HepG2 (cell line): ENCODE results near the gene TUBA8. TPM values are rescaled to one million over a fixed set of nuclear protein-coding genes. Genes with fewer than 3 reads are reported as not detected.

Experiments
- ATAC-seq: fragments of 200-7000 bp; cut with Tn5 transposase; 3 replicates; pipeline ENCODE4 v1.9.1; 2020; ENCODE audit warnings: mild to moderate bottlenecking, moderate library complexity
- BruUV-seq: library from RNA; stranded (reverse); fragments of 400-500 nt; replicated peaks from 2 replicates; lab custom pipeline; 2021; lab: Mats Ljungman, UMichigan
- CTCF ChIA-PET: fragments of 300-600 bp; formaldehyde crosslinking; extraction: SDS; loops from one replicate; lab custom pipeline; 2021; ENCODE audit warnings: low total read pairs, inconsistent platforms, low intra/inter-chr PET ratio; lab: Yijun Ruan, JAX
- POLR2A ChIA-PET: fragments of 350-600 bp; sonication (Branson Sonifier 250); formaldehyde crosslinking; loops from one replicate; lab custom pipeline; 2020; ENCODE audit warnings: antibody characterized with exemption, inconsistent platforms; lab: Yijun Ruan, JAX
- DNase-seq: peaks from one replicate; pipeline ENCODE4 v3.0.0-alpha.2; 2015; ENCODE audit warnings: low spot score
- FAIRE-seq: peaks from 3 replicates; lab custom pipeline; 2011; peaks lifted over from hg19 to GRCh38; lab: Jason Lieb, UNC
- H2AFZ ChIP-seq: one replicate; pipeline ENCODE4 v1.6.1; 2011; ENCODE audit warnings: low read length, inconsistent platforms
- H3K27ac ChIP-seq: fragments of 300-600 bp; 3 replicates; pipeline ENCODE4 v1.8.0; 2011; ENCODE audit warnings: mixed run types, mild to moderate bottlenecking, mixed read lengths, low read length, inconsistent platforms; ENCODE audit not compliant: insufficient read depth; ENCODE audit errors: extremely low read length
- H3K27me3 ChIP-seq, 2 experiments: fragments of 200-600 bp in 1 of 2; 2 replicates in 1 of 2; 3 replicates in 1 of 2; pipeline versions ENCODE4 v1.6.0 to v1.8.0; 2011; ENCODE audit warnings: low read length in 2 of 2, mild to moderate bottlenecking in 2 of 2, moderate library complexity in 2 of 2, inconsistent platforms in 1 of 2; ENCODE audit not compliant: insufficient read depth in 2 of 2, control insufficient read depth in 1 of 2
- H3K36me3 ChIP-seq, 2 experiments: fragments of 200-600 bp in 1 of 2; replicated peaks in 1 of 2; 2 replicates in 1 of 2; 3 replicates in 1 of 2; pipeline versions ENCODE4 v1.5.1 to v1.8.0; 2011; ENCODE audit warnings: low read length in 2 of 2, inconsistent platforms in 1 of 2; ENCODE audit not compliant: insufficient read depth in 2 of 2, control insufficient read depth in 1 of 2
- H3K4me1 ChIP-seq: 2 replicates; pipeline ENCODE4 v1.5.1; 2012; ENCODE audit warnings: low read length, inconsistent platforms; ENCODE audit not compliant: insufficient read depth
- H3K4me2 ChIP-seq: 2 replicates; pipeline ENCODE4 v1.6.0; 2011; ENCODE audit warnings: low read depth, low read length, inconsistent platforms
- H3K4me3 ChIP-seq, 3 experiments: fragments of 200-600 bp in 1 of 3; sonication (generic), shearing (Covaris generic) in 1 of 3; replicated peaks in 1 of 3; 2 replicates each; pipeline ENCODE4 v1.5.1; 2011 to 2016; ENCODE audit warnings: low read length in 3 of 3, inconsistent platforms in 2 of 3, low read depth in 2 of 3, mild to moderate bottlenecking in 2 of 3, control low read depth in 1 of 3, mixed read lengths in 1 of 3; ENCODE audit not compliant: insufficient read depth in 1 of 3
- H3K79me2 ChIP-seq: one replicate; pipeline ENCODE4 v1.6.1; 2011; ENCODE audit warnings: low read length, inconsistent platforms; ENCODE audit not compliant: insufficient read depth
- H3K9ac ChIP-seq: 2 replicates; pipeline ENCODE4 v1.6.0; 2011; ENCODE audit warnings: mild to moderate bottlenecking, low read depth, low read length, inconsistent platforms; ENCODE audit not compliant: insufficient read depth
- H3K9me3 ChIP-seq: 2 replicates; pipeline ENCODE4 v1.5.1; 2012; ENCODE audit warnings: mild to moderate bottlenecking, low read length
- H4K20me1 ChIP-seq: 2 replicates; pipeline ENCODE4 v1.6.0; 2011; ENCODE audit warnings: inconsistent platforms, mild to moderate bottlenecking, low read length, moderate library complexity; ENCODE audit not compliant: insufficient read depth
- ELF3 ChIP-seq: IDR thresholded peaks from 2 replicates; pipeline ENCODE4 v1.6.1; 2016; ENCODE audit warnings: missing genetic modification reagents, missing compliant biosample characterization
- FIP1L1 ChIP-seq: fragments of 200-400 bp; formaldehyde crosslinking; IDR thresholded peaks from 2 replicates; pipeline ENCODE4 v1.6.1; 2018; ENCODE audit warnings: low read depth, mild to moderate bottlenecking, low read length, moderate library complexity, borderline replicate concordance; ENCODE audit not compliant: insufficient read depth
- FOSL2 ChIP-seq: sonication (generic); formaldehyde crosslinking; IDR thresholded peaks from 2 replicates; pipeline ENCODE4 v1.4.0; 2020; ENCODE audit warnings: missing genetic modification reagents
- KDM6A ChIP-seq: IDR thresholded peaks from 2 replicates; pipeline ENCODE4 v1.6.1; 2016; ENCODE audit warnings: low read depth
- NFE2L1 ChIP-seq: sonication (generic); formaldehyde crosslinking; IDR thresholded peaks from 2 replicates; pipeline ENCODE4 v1.4.0; 2020; ENCODE audit warnings: missing genetic modification reagents, mild to moderate bottlenecking, borderline replicate concordance
- POLR2AphosphoS2 ChIP-seq: IDR thresholded peaks from 2 replicates; pipeline ENCODE4 v1.6.1; 2011; ENCODE audit warnings: low read depth, low read length, improper control_type of control experiment
- ZNF143 ChIP-seq: sonication (generic); formaldehyde crosslinking; IDR thresholded peaks from 2 replicates; pipeline ENCODE4 v1.4.0; 2020; ENCODE audit warnings: missing genetic modification reagents
- ZNF3 ChIP-seq: IDR thresholded peaks from 2 replicates; pipeline ENCODE4 v1.7.0; 2017; ENCODE audit warnings: inconsistent platforms
- ZNF567 ChIP-seq: sonication (generic); formaldehyde crosslinking; IDR thresholded peaks from 2 replicates; pipeline ENCODE4 v1.8.1; 2023; ENCODE audit warnings: mild to moderate bottlenecking, missing genetic modification reagents, borderline replicate concordance
- WGBS: methylation state at CpG from one replicate; pipeline ENCODE4 v1.1.6; 2017; ENCODE audit warnings: low lambda C conversion rate; 5-methylcytosine and 5-hydroxymethylcytosine counted together
- in situ Hi-C: cut with HindIII; loops from 2 replicates; pipeline ENCODE4 v1.10.0; 2017; ENCODE audit warnings: low pct_unique_long_range_greater_than_20kb; ENCODE audit not compliant: extremely low pct_ligation_motif_present
- intact Hi-C: fragments of 100-400 bp; cut with micrococcal nuclease; formaldehyde crosslinking; loops from one replicate; pipeline ENCODE4 v1.10.0; 2022; ENCODE audit not compliant: unreplicated experiment
- polyA plus RNA-seq, 8 experiments: library from polyadenylated mRNA; depleted of rRNA in 3 of 8; stranded (reverse) in 7 of 8; unstranded in 1 of 8; fragments of >200 nt; fragmentation: Illumina TruSeq in 4 of 8; extraction: Trizol in 4 of 8; gene quantifications; 2 replicates each; pipeline versions ENCODE4 v1.2.1 to v1.2.3, GENCODE V29; 2011 to 2016; ENCODE audit warnings: low read depth in 4 of 8, missing spikeins in 1 of 8, mixed read lengths in 1 of 8; ENCODE audit not compliant: insufficient read depth in 1 of 8
- total RNA-seq, 5 experiments: library from RNA; depleted of rRNA; stranded (reverse); fragments of >200 nt; fragmentation: Illumina TruSeq; extraction: Trizol; gene quantifications; 2 replicates each; pipeline ENCODE4 v1.2.3, GENCODE V29; 2016; ENCODE audit warnings: low read depth in 1 of 5
- TF ChIP-seq, protein P1 (sequence below): sonication (generic); formaldehyde crosslinking; IDR thresholded peaks from 2 replicates; pipeline ENCODE4 v1.5.1; 2020; ENCODE audit warnings: missing genetic modification reagents, mild to moderate bottlenecking, borderline replicate concordance
- TF ChIP-seq, protein P2 (sequence below): sonication (generic); formaldehyde crosslinking; IDR thresholded peaks from 2 replicates; pipeline ENCODE4 v1.4.0; 2020; ENCODE audit warnings: missing genetic modification reagents

Gene TUBA8
- total and polyA plus RNA-seq, 2 of the 13 experiments (the other 11 are each of a cell fraction or from before 2014, with no cell fraction given) = 0.35 to 0.69 TPM

DNA sequence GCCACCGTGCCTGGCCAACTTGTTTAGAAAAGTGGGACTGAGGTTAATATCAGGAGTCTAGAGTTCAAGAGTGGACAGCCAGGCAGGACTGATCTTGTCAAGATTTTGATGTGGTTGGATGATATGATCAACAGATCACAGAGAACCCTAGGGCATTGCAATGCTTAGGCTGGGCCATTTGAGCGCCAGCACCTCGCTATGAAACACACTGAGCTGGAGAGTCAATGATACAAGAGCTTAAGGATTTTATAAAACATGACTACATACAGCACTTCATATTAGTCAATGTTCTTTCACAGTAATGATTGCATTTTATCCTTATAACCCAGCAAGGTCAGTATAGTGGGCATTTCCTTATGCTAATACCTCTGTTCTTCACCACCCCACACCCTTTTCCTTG, 48.2 kb upstream of the TUBA8 start:
- intact Hi-C loops = no loop called here
- Histone ChIP-seq H3K79me2 (no peaks in the 10 kb centered on the region), H3K27ac (no peak overlapping the region), H2AFZ (no peak overlapping the region), H3K9ac (no peak overlapping the region), H4K20me1 (no peaks in the 10 kb centered on the region), H3K4me3 (no peak overlapping the region), H3K9me3 (no peaks in the 10 kb centered on the region), H3K36me3 (no peaks in the 10 kb centered on the region), H3K4me1 (peaks cover 74% of the 10 kb centered on the region), H3K4me2 (no peak overlapping the region), H3K27me3 (no peaks in the 10 kb centered on the region)
- ATAC-seq (no peak), DNase-seq (no peak), FAIRE-seq (no peak)
- BruUV-seq = no TSS peak
- WGBS = 86% methylated on average over 3 of the region's 3 CpGs
- ChIA-PET CTCF (no interaction called here), POLR2A (interaction anchor here (1.4 to 4.0 kb wide), 2 partner anchors 15 to 18 kb away, joined by 5 to 57 read pairs; partner anchors contain the start of gene PEX26)
- in situ Hi-C loops = no loop called here
- TF ChIP-seq ELF3 (CRISPR knock-in tag) (no peak), NFE2L1 (CRISPR knock-in tag) (no peak), ZNF3 (CRISPR knock-in tag) (no peak), ZNF143 (no peak), ZNF567 (CRISPR knock-in tag) (no peak)
- TF ChIP-seq, protein P1, sequence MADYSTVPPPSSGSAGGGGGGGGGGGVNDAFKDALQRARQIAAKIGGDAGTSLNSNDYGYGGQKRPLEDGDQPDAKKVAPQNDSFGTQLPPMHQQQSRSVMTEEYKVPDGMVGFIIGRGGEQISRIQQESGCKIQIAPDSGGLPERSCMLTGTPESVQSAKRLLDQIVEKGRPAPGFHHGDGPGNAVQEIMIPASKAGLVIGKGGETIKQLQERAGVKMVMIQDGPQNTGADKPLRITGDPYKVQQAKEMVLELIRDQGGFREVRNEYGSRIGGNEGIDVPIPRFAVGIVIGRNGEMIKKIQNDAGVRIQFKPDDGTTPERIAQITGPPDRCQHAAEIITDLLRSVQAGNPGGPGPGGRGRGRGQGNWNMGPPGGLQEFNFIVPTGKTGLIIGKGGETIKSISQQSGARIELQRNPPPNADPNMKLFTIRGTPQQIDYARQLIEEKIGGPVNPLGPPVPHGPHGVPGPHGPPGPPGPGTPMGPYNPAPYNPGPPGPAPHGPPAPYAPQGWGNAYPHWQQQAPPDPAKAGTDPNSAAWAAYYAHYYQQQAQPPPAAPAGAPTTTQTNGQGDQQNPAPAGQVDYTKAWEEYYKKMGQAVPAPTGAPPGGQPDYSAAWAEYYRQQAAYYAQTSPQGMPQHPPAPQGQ (CRISPR knock-in tag) = no peak

DNA sequence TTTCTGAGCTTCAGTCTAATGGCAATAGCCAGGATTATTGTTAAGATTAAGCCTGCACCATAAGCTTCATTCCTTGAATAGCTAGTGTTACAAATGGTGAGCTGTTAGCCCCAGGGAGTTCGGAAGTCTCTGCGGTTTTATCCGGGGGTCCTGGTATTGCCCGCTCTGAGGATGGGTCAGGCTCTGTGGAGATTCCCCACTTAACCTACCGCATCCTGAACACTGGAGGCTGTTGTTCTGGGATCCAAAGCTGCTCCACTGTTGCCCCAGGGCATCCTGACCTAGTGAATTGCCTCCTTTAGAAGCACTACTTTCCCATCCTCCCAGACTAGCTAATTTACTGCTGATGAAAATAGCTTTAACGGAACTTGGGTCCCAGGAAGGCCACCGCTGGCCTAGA, 47.3 kb upstream of the TUBA8 start:
- DNase-seq (no peak), FAIRE-seq (no peak), ATAC-seq (no peak)
- H3K9me3 ChIP-seq = no peaks in the 10 kb centered on the region
- H2AFZ ChIP-seq = no peak overlapping the region
- in situ Hi-C loops = no loop called here
- intact Hi-C loops = no loop called here
- no peak overlapping the region for H3K27ac ChIP-seq
- TF ChIP-seq FOSL2 (CRISPR knock-in tag) (no peak), POLR2AphosphoS2 (no peak), KDM6A (CRISPR knock-in tag) (no peak), FIP1L1 (no peak)
- TF ChIP-seq, protein P2, sequence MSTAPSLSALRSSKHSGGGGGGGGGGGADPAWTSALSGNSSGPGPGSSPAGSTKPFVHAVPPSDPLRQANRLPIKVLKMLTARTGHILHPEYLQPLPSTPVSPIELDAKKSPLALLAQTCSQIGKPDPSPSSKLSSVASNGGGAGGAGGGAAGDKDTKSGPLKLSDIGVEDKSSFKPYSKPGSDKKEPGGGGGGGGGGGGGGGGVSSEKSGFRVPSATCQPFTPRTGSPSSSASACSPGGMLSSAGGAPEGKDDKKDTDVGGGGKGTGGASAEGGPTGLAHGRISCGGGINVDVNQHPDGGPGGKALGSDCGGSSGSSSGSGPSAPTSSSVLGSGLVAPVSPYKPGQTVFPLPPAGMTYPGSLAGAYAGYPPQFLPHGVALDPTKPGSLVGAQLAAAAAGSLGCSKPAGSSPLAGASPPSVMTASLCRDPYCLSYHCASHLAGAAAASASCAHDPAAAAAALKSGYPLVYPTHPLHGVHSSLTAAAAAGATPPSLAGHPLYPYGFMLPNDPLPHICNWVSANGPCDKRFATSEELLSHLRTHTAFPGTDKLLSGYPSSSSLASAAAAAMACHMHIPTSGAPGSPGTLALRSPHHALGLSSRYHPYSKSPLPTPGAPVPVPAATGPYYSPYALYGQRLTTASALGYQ = no peak
- no peaks in the 10 kb centered on the region for H3K79me2 ChIP-seq
- BruUV-seq = no TSS peak
- peaks cover 74% of the 10 kb centered on the region for H3K4me1 ChIP-seq
- 88% methylated on average over 4 of the region's 7 CpGs for WGBS
- no peak overlapping the region for H3K4me2 ChIP-seq
- no peaks in the 10 kb centered on the region for H3K36me3 ChIP-seq
- no peak overlapping the region for H3K4me3 ChIP-seq
- no peaks in the 10 kb centered on the region for H4K20me1 ChIP-seq
- ChIA-PET CTCF (no interaction called here), POLR2A (interaction anchor here (0.7 to 4.0 kb wide), 4 partner anchors 13 to 68 kb away, joined by 3 to 57 read pairs (median 4); partner anchors contain the start of gene PEX26)
- no peaks in the 10 kb centered on the region for H3K27me3 ChIP-seq
- no peak overlapping the region for H3K9ac ChIP-seq
